B cell (primary cell): Measurements from ENCODE around the gene S100A4. TPM values are rescaled to one million over a fixed set of nuclear protein-coding genes. Genes with fewer than 3 reads are reported as not detected.
"Not testable (repeated sequence)": the region's sequence is repeated elsewhere in the genome, so short reads cannot be mapped to it uniquely, and the experiment has no call there.

ENCODE experiments used
- ATAC-seq: fragments of 200-7000 bp; cut with Tn5 transposase; one replicate; pipeline ENCODE4 v1.10.0; 2021; ENCODE audit warnings: low read depth, mild to moderate bottlenecking, moderate number of reproducible peaks, moderate library complexity
- CTCF ChIA-PET: fragments of 350-600 bp; sonication (Branson Sonifier 250); formaldehyde crosslinking; loops from one replicate; lab custom pipeline; 2021; ENCODE audit warnings: antibody characterized with exemption, inconsistent platforms; lab: Charles Lee
- POLR2A ChIA-PET: fragments of 350-600 bp; sonication (Branson Sonifier 250); formaldehyde crosslinking; loops from one replicate; lab custom pipeline; 2021; ENCODE audit warnings: antibody characterized with exemption; lab: Charles Lee
- DNase-seq: peaks from one replicate; pipeline ENCODE4 v3.0.0; 2013
- H2AFZ ChIP-seq: 2 replicates; pipeline ENCODE4 v1.6.1; 2012; ENCODE audit warnings: mild to moderate bottlenecking, low read depth, low read length; ENCODE audit not compliant: insufficient read depth, poor library complexity, severe bottlenecking
- H3K27ac ChIP-seq, 2 donors: 1 replicate in 1 of 2; 2 replicates in 1 of 2; pipeline ENCODE4 v1.5.1; 2012 to 2013; ENCODE audit warnings: low read length in 2 of 2, mild to moderate bottlenecking in 2 of 2, moderate library complexity in 1 of 2
- H3K27me3 ChIP-seq, 4 experiments: fragments of 200-600 bp in 1 of 4; sonication (generic) in 1 of 4; replicated peaks in 1 of 4; 1 replicate in 2 of 4; 2 replicates in 2 of 4; pipeline versions ENCODE4 v1.6.1 to v1.7.0; 2013 to 2016; ENCODE audit warnings: low read length in 3 of 4, mild to moderate bottlenecking in 2 of 4, mixed read lengths in 1 of 4, moderate library complexity in 1 of 4; ENCODE audit not compliant: insufficient read depth in 4 of 4, control insufficient read depth in 3 of 4; ENCODE audit errors: control extremely low read depth in 1 of 4
- H3K36me3 ChIP-seq, 2 experiments: replicated peaks in 1 of 2; 1 replicate in 1 of 2; 2 replicates in 1 of 2; pipeline versions ENCODE4 v1.6.1 to v1.7.1; 2013; ENCODE audit warnings: low read length in 1 of 2; ENCODE audit not compliant: insufficient read depth in 2 of 2, control insufficient read depth in 1 of 2; ENCODE audit errors: control extremely low read depth in 1 of 2, extremely low read depth in 1 of 2
- H3K4me1 ChIP-seq, 2 donors: fragments of 200-600 bp in 1 of 2; sonication (generic) in 1 of 2; 1 replicate in 1 of 2; 2 replicates in 1 of 2; pipeline versions ENCODE4 v1.5.1 to v1.6.1; 2013 to 2017; ENCODE audit warnings: low read length in 2 of 2; ENCODE audit not compliant: control insufficient read depth in 2 of 2, insufficient read depth in 2 of 2
- H3K4me2 ChIP-seq: replicated peaks from 2 replicates; pipeline ENCODE3; 2012; ENCODE audit warnings: mild to moderate bottlenecking, low read depth, low read length; ENCODE audit not compliant: poor library complexity, severe bottlenecking
- H3K4me3 ChIP-seq, 5 experiments: fragments of 200-600 bp in 1 of 5; sonication (generic) in 1 of 5; 1 replicate in 3 of 5; 2 replicates in 2 of 5; pipeline versions ENCODE4 v1.5.1 to v1.7.0; 2011 to 2016; ENCODE audit warnings: low read length in 4 of 5, mild to moderate bottlenecking in 4 of 5, low read depth in 2 of 5, control low read depth in 1 of 5, moderate library complexity in 1 of 5; ENCODE audit not compliant: insufficient read depth in 1 of 5; ENCODE audit errors: control extremely low read depth in 1 of 5, extremely low read depth in 1 of 5
- H3K79me2 ChIP-seq: fragments of 200-600 bp; sonication (generic); one replicate; pipeline ENCODE4 v1.6.0; 2016; ENCODE audit warnings: low read length; ENCODE audit not compliant: control insufficient read depth, insufficient read depth
- H3K9ac ChIP-seq: fragments of 200-600 bp; sonication (generic); 2 replicates; pipeline ENCODE4 v1.6.1; 2017; ENCODE audit warnings: mild to moderate bottlenecking, low read length, moderate library complexity
- H3K9me3 ChIP-seq, 3 donors: one replicate each; pipeline versions ENCODE4 v1.6.1 to v1.7.1; 2013; ENCODE audit warnings: low read length in 2 of 3; ENCODE audit not compliant: control insufficient read depth in 2 of 3, insufficient read depth in 1 of 3; ENCODE audit errors: control extremely low read depth in 1 of 3
- H4K20me1 ChIP-seq: 2 replicates; pipeline ENCODE4 v1.6.0; 2012; ENCODE audit warnings: mild to moderate bottlenecking, low read length; ENCODE audit not compliant: insufficient read depth, control insufficient read depth, poor library complexity, severe bottlenecking
- H3K27ac Mint-ChIP-seq: one replicate; pipeline ENCODE4 v1.8.0; 2021; ENCODE audit warnings: mixed read lengths
- H3K27me3 Mint-ChIP-seq: one replicate; pipeline ENCODE4 v1.8.0; 2021; ENCODE audit warnings: mixed read lengths
- H3K4me1 Mint-ChIP-seq: one replicate; pipeline ENCODE4 v1.8.0; 2021; ENCODE audit warnings: mixed read lengths
- H3K4me3 Mint-ChIP-seq: one replicate; pipeline ENCODE4 v1.8.0; 2021; ENCODE audit warnings: mixed read lengths
- H3K9me3 Mint-ChIP-seq: one replicate; pipeline ENCODE4 v1.8.0; 2022; ENCODE audit warnings: mixed read lengths; ENCODE audit not compliant: insufficient read depth
- WGBS: methylation state at CpG from one replicate; pipeline ENCODE4 v1.1.5; 2013; ENCODE audit warnings: missing lambda C conversion rate; ENCODE audit not compliant: insufficient coverage; 5-methylcytosine and 5-hydroxymethylcytosine counted together
- intact Hi-C: fragments of 100-400 bp; cut with micrococcal nuclease; formaldehyde crosslinking; loops from one replicate; pipeline ENCODE4 v1.10.0; 2022
- polyA plus RNA-seq: library from polyadenylated mRNA; depleted of rRNA; stranded (reverse); fragments of >200 nt; gene quantifications from 2 replicates; pipeline ENCODE4 v1.2.3, GENCODE V29; 2012
- total RNA-seq, 2 donors: library from RNA; stranded (reverse); fragments of 120-200 nt in 1 of 2; gene quantifications; 1 replicate in 1 of 2; 2 replicates in 1 of 2; pipeline versions ENCODE4 v1.2.3 to v1.2.4, GENCODE V29; 2013 to 2022

Gene S100A4
- total and polyA plus RNA-seq, 2 donors (not counting 1 experiment from before 2014, with no cell fraction given), result 62.7 to 150 TPM

- intact Hi-C loops, H3K9me3 Mint-ChIP-seq, H3K36me3 ChIP-seq, H3K9ac ChIP-seq, H2AFZ ChIP-seq, ATAC-seq, POLR2A ChIA-PET, DNase-seq, H3K4me3 ChIP-seq, H3K4me3 Mint-ChIP-seq, H3K27ac Mint-ChIP-seq, H3K4me1 Mint-ChIP-seq, H3K9me3 ChIP-seq, H3K27me3 Mint-ChIP-seq, H3K27ac ChIP-seq, H3K27me3 ChIP-seq, H3K4me2 ChIP-seq, H3K79me2 ChIP-seq, H4K20me1 ChIP-seq, H3K4me1 ChIP-seq: not testable (repeated sequence)
- WGBS, result 59% methylated on average over 12 of the region's 14 CpGs
- CTCF ChIA-PET, result interaction anchor here (0.8 to 1.5 kb wide), 3 partner anchors 10 to 12 kb away, joined by 3 to 4 read pairs (median 3); no protein-coding TSS in a partner anchor
Observed at GRCh38 chr1:153522353-153523048, 23.1 kb downstream of the S100A4 start.

DNA sequence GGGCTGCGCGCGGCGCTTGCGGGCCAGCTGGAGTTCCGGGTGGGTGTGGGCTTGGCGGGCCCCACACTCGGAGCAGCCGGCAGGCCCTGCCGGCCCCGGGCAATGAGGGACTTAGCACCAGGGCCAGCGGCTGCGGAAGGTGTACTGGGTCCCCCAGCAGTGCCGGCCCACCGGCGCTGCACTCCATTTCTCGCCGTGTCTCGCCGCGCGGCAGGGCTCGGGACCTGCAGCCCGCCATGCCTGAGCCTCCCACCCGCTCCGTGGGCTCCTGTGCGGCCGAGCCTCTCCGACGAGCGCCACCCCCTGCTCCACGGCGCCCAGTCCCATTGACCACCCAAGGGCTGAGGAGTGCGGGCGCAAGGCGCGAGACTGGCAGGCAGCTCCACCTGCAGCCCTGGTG, 23.8 kb downstream of the S100A4 start:
- POLR2A ChIA-PET, H3K4me3 Mint-ChIP-seq, H3K27ac Mint-ChIP-seq, H3K27me3 ChIP-seq, H3K4me1 Mint-ChIP-seq, H3K9me3 Mint-ChIP-seq, DNase-seq, ATAC-seq, H4K20me1 ChIP-seq, H3K9ac ChIP-seq, H3K36me3 ChIP-seq, H3K4me2 ChIP-seq, H3K4me3 ChIP-seq, H3K27me3 Mint-ChIP-seq, H3K4me1 ChIP-seq, H3K27ac ChIP-seq, H2AFZ ChIP-seq, H3K9me3 ChIP-seq, intact Hi-C loops, H3K79me2 ChIP-seq: not testable (repeated sequence)
- CTCF ChIA-PET, result interaction anchor here (0.8 to 2.1 kb wide), 6 partner anchors 9 to 50 kb away, joined by 3 to 9 read pairs (median 4); no protein-coding TSS in a partner anchor
- WGBS, result 97% methylated on average over 31 of the region's 37 CpGs
